RWPE2 (cell line): ENCODE measurements around the gene RPS28.
"Not testable (repeated sequence)": the region's sequence is repeated elsewhere in the genome, so short reads cannot be mapped to it uniquely, and the experiment has no call there.

ENCODE experiments used
- ATAC-seq: fragments of 200-7000 bp; cut with Tn5 transposase; 3 replicates; pipeline ENCODE4 v1.9.1; 2021; ENCODE audit warnings: low read depth
- DNase-seq: peaks from one replicate; pipeline ENCODE4 v3.0.0-alpha.2; 2020; ENCODE audit warnings: low spot score
- H3K27ac ChIP-seq: fragments of 450-650 bp; 2 replicates; pipeline ENCODE4 v1.5.1; 2017; ENCODE audit warnings: mild to moderate bottlenecking; ENCODE audit not compliant: poor library complexity, severe bottlenecking
- H3K27me3 ChIP-seq: fragments of 250-450 bp; sonication (Bioruptor Pico); 2 replicates; pipeline ENCODE4 v1.5.1; 2021; ENCODE audit warnings: mild to moderate bottlenecking, moderate library complexity; ENCODE audit not compliant: insufficient read depth, poor library complexity, severe bottlenecking
- H3K36me3 ChIP-seq: fragments of 250-450 bp; sonication (Bioruptor Pico); 2 replicates; pipeline ENCODE4 v1.5.1; 2020; ENCODE audit warnings: low read depth, mild to moderate bottlenecking, moderate library complexity
- H3K4me1 ChIP-seq: fragments of 250-450 bp; sonication (Bioruptor Pico); 2 replicates; pipeline ENCODE4 v1.5.1; 2021; ENCODE audit warnings: mild to moderate bottlenecking, moderate library complexity; ENCODE audit not compliant: insufficient read depth, poor library complexity, severe bottlenecking
- H3K4me3 ChIP-seq: fragments of 250-450 bp; sonication (Bioruptor Pico); 2 replicates; pipeline ENCODE4 v1.5.1; 2021; ENCODE audit warnings: mild to moderate bottlenecking, moderate library complexity; ENCODE audit not compliant: severe bottlenecking
- H3K9me3 ChIP-seq: fragments of 250-450 bp; sonication (Bioruptor Pico); 2 replicates; pipeline ENCODE4 v1.5.1; 2021; ENCODE audit warnings: mild to moderate bottlenecking, moderate library complexity; ENCODE audit not compliant: severe bottlenecking
- CTCF ChIP-seq: fragments of 450-650 bp; IDR thresholded peaks from one replicate; pipeline ENCODE4 v1.5.1; 2017; ENCODE audit warnings: mild to moderate bottlenecking, moderate library complexity; ENCODE audit not compliant: poor library complexity, severe bottlenecking

RPS28 gene

DNA sequence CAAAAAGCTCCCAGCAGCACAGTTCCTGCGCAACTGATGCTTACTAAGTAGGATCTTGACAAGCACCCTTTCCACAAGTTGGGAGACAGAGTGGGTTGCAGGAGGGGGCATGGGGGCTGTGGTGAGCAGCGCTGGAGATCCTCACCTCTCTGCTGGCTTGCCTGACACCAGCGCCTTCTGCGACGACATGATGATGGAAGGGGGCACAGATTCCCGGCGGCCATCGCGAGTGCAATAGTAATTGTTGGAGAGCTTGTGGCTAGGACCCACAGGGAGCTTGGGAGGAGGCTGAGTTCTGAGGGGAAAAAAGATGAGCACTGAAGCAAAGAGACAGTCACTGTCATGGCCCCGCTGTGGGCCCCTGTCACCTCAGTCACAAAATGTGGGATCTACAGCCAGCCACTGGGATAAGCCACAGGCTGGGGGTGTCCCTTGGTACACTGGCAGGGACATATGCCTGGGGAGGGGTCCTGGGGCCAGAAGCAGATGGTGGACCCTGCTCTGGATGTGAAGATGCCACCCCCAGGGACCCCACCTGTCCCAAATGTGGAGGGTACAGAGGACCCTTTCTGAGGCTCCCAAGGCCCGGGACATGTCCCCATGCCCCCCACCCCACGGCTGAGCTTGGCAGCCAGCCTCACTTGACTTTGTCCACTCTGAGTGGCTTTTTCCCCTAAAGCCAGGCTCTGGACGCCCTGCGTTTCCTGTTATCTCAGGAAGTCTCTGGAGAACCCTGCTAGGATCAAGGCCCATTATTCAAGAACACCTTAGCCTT, 4.8 kb upstream of the RPS28 start:
- ATAC-seq = no peak
- Histone ChIP-seq H3K27ac (no peak overlapping the region), H3K4me1 (peaks cover 9% of the 10 kb centered on the region), H3K27me3 (no peaks in the 10 kb centered on the region), H3K36me3 (peaks cover 52% of the 10 kb centered on the region), H3K4me3 (no peak overlapping the region), H3K9me3 (no peaks in the 10 kb centered on the region)
- no peak for TF ChIP-seq CTCF
- no peak for DNase-seq

- Histone ChIP-seq H3K36me3 (peaks cover 56% of the 10 kb centered on the region), H3K4me1 (peaks cover 12% of the 10 kb centered on the region)
- H3K4me3 ChIP-seq, H3K27ac ChIP-seq, H3K9me3 ChIP-seq, H3K27me3 ChIP-seq, DNase-seq, ATAC-seq: not testable (repeated sequence)
Measured at GRCh38 chr19:8318835-8319234, 2.5 kb upstream of the RPS28 start.

GRCh38 chr19:8319807-8320520, 1.3 kb upstream of the RPS28 start:
- H3K27ac ChIP-seq = peak overlapping the region; percentile 69
- ATAC-seq (no peak), DNase-seq (no peak)
- no peaks in the 10 kb centered on the region for H3K27me3 ChIP-seq
- H3K36me3 ChIP-seq = peaks cover 48% of the 10 kb centered on the region
- TF ChIP-seq CTCF = no peak
- H3K4me1 ChIP-seq = peaks cover 12% of the 10 kb centered on the region
- H3K9me3 ChIP-seq = no peaks in the 10 kb centered on the region
- H3K4me3 ChIP-seq = peak overlapping the region; percentile 67

DNA sequence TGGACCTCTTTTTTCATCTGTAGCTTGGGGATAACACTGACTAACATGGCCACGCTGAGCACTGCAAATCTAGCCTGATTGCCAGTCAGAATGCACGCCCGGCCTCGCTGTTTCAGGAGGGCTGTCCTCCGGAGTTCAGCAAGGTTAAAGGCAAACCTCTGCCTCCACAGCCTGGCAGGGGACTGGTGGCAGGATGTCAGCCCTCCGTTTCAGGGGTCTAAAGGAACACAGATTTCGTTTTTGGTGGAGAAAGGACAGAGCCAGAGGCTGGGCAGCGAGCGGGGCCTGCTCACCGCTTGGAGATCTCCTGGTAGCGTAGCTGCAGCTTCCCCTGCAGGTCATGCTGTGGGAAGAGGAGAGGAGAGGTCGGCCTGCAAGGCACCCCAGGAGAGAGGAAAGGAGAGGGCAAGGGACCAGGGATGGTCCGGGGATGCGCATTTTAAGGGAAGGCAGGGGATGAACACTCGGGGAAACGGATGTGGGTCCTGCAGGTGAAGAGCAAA, 681 bp upstream of the RPS28 start:
- no peak for TF ChIP-seq CTCF
- ATAC-seq (peak; percentile 19), DNase-seq (no peak)
- Histone ChIP-seq H3K4me3 (peak overlapping the region; percentile 67), H3K9me3 (no peaks in the 10 kb centered on the region), H3K36me3 (peaks cover 41% of the 10 kb centered on the region), H3K27me3 (no peaks in the 10 kb centered on the region), H3K4me1 (peaks cover 12% of the 10 kb centered on the region), H3K27ac (peak overlapping the region; percentile 69)

GRCh38 chr19:8321986-8322637, 816 bp downstream of the RPS28 start:
- no peaks in the 10 kb centered on the region for H3K9me3 ChIP-seq
- TF ChIP-seq CTCF = no peak
- H3K4me1 ChIP-seq = peaks cover 12% of the 10 kb centered on the region
- H3K36me3 ChIP-seq = peaks cover 33% of the 10 kb centered on the region
- peak overlapping the region; percentile 69 for H3K27ac ChIP-seq
- no peaks in the 10 kb centered on the region for H3K27me3 ChIP-seq
- H3K4me3 ChIP-seq = peak overlapping the region; percentile 67
- no peak for ATAC-seq
- no peak for DNase-seq
